Iris pigment epithelial cell (primary cell): ENCODE measurements around the gene UPK3BL2.
"Not testable (repeated sequence)": the region's sequence is repeated elsewhere in the genome, so short reads cannot be mapped to it uniquely, and the experiment has no call there.

Experiments
- DNase-seq: peaks from one replicate; pipeline ENCODE4 v3.0.0-alpha.2; 2011; ENCODE audit warnings: low read depth

The UPK3BL2 gene, protein sequence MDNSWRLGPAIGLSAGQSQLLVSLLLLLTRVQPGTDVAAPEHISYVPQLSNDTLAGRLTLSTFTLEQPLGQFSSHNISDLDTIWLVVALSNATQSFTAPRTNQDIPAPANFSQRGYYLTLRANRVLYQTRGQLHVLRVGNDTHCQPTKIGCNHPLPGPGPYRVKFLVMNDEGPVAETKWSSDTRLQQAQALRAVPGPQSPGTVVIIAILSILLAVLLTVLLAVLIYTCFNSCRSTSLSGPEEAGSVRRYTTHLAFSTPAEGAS

DNA sequence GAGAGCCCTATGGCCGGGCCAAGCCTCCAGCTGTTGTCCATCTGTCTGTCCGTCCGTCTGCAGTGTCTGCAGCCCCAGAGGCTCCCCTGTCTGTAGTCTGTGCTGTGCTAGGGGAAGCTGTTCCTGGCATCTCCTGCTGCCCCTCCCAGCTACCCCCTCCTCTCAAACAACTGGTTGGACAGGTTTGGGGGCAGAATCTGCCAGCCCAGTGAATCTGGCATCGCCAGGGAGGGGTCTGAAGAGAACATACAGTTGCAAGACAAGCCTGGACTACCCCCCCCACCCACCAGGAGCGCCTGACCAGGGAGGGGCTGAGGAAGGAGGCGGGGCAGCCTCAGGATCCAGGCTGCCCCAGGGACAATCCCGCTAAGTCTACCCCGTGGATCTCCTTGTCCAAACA is at the start of gene UPK3BL2:
Gene UPK3BL2 (minus strand): TSS at position 101 of the 400 bp plus-strand sequence. CDS start 60 bp downstream, at position 41.
- DNase-seq: not testable (repeated sequence)

GRCh38 chr7:102592477-102593019 is 49.1 kb upstream of the UPK3BL2 start:
- not testable (repeated sequence) for DNase-seq

DNA sequence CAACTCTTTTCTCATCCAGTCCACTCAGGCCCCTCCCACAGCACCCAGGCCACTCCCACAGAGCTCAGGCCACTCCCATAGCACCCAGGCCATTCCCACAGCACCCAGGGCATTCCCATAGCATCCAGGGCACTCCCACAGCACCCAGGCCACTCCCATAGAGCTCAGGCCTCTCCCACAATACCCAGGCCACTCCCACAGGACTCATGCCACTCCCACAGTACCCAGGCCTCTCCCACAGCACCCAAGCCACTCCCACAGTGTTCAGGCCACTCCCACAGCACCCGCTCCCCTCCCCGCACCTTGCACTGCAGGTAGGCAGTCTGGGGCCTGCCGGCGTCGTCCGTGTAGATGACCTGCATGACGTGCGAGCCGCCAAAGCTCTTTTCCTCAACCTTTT is 46.4 kb upstream of the UPK3BL2 start:
- not testable (repeated sequence) for DNase-seq

GRCh38 chr7:102583495-102583894 is 40.0 kb upstream of the UPK3BL2 start:
- not testable (repeated sequence) for DNase-seq

DNA sequence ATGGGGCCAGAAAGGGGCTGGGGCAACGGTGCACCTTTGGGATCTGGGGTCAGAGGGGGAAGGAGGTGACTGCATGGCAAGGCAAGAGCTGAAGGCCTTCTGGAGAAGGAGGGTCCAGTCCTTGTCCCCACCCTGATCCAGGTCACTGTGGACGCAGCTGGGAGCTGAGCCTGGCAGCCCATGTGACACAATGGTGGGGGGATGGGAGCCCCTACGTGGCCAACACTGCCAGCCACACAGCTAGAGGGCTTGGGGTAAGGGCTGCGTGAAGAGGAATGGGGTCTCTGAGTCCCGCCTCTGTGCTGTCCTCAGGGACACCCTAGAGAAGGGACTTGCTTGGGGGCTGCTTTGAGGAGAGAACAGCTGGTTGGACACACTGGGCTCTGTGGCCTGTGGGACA is 38.2 kb upstream of the UPK3BL2 start:
- not testable (repeated sequence) for DNase-seq

DNA sequence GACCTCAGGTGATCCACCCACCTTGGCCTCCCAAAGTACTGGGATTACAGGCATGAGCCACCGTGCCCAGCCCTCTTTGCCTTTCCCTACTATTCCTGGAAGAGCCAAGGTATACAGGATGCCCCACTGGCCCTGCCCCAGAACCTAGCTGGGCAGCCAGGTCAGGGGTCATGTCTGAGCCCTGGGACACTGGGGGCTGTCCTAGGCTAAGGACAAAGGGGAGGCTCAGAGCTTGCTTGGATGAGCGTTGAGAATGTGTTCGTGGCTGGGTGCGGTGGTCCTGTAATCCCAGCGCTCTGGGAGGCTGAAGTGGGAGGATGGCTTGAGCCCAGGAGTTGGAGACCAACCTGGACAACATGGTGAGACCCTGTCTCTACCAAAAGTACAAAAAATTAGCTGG is 35.0 kb upstream of the UPK3BL2 start:
- not testable (repeated sequence) for DNase-seq

GRCh38 chr7:102577315-102578240 is 34.1 kb upstream of the UPK3BL2 start:
- DNase-seq: not testable (repeated sequence)

DNA sequence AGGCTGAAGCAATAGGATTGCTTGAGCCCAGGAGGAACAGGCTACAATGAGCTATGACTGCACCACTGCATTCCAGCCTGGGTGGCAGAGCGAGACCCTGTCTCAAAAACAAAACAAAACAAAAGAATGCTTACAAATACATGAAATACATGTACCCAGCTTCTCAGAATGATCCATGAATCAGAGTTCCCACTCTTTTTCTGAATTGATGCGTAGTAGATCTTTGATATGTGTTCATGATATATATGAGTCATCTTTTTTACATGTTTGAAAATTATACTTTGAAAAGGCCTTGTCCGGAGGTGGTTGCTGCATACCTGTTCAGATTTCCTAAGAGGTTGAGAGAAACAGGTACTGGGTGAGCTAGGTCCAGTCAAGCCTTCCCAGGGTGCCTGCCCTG is 32.9 kb upstream of the UPK3BL2 start:
- not testable (repeated sequence) for DNase-seq

DNA sequence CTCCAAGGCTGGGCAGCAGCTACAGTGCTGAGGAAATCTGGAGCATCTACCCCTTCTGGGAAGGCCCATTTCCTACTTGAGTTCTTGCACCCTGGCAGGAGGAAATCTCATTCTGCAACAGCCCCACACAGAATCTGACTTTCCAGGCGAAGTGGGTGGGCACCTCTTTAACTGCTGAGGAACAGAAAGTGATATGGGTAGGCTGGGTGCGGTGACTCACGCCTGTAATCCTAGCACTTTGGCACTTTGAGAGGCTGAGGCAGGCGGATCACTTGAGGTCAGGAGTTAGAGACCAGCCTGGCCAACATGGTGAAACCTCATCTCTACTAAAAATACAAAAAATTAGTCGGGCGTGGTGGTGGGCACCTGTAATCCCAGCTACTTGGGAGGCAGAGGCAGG is 31.1 kb upstream of the UPK3BL2 start:
- not testable (repeated sequence) for DNase-seq

- DNase-seq: peak; percentile 88
These were observed 29.1 kb upstream of the UPK3BL2 start, which contains the start of gene POLR2J3 for GRCh38 chr7:102572261-102573239. TSS of gene POLR2J3 (minus strand) at chr7:102572583. CDS start at chr7:102572521, 62 bp downstream.

DNA sequence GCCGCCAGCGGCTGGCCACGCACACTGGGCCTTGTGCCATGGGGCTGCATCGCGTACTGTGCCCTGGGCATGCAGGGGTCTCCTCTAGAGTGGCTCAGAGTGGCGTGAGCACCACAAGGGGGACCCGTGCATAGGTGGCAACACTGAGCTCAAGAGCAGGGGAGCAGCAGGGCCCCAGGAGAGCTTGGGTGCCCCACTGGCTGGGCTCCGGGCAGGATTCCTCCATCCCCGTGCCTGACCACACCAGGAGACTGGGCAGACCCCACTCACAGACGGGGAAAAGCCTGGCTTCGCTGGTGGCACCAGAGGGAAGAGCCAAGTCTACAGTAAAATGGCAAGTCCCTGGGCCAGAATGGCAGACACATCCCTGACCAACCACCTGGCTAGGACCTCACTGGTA is 25.1 kb upstream of the UPK3BL2 start:
- DNase-seq: not testable (repeated sequence)

DNA sequence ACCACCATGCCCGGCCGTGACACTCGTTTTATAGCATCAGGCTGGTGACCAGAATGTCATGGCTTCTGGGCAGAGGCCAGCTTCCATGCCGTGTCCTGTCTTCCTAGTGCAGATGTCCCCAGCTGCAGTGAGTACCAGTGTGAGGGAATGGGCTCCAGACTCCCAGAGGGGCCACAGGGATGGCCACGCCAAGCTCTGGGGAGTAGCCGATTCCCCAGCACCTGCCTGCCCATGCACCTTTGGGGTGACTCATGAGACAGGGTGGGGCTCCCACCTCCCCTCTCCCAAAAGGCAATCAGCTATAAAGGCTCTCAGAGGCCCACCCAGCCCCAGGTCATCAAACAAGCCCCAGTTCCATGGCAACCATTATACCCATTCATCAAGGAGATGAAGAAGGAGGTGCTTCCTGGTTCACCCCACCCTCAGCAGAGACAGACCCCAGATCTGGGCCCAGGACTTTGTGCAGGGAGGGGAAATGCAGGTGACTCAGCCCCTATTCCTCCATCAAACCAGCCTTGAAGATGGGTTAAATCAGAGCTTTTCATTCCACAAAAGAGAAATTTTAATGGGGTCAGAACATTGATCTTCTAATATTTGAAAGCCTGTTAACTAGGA is 7.4 kb upstream of the UPK3BL2 start, which contains the start of gene SPDYE2:
Gene SPDYE2 (plus strand): TSS at position 419 of the 615 bp plus-strand sequence. CDS start 2,030 bp downstream, outside the sequence.
- not testable (repeated sequence) for DNase-seq

DNA sequence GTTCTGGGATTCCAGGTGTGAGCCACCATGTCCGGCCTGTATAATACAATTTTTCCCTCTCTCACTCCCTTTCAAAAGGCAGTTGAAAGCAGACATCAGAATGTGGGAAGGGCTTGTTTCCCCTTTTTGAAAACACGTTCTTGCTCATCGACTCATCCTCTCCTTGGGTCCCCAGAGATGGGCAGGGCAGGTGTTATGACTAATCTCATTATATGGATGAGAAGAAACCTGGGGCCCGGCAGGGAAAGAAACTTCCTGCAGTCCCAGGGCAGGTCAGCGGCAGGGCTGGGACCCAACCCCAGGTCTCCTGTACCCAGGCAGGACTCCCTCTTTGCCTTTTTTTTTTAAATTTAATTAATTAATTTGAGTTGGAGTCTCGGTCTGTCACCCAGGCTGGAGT is 2.9 kb upstream of the UPK3BL2 start:
- DNase-seq: not testable (repeated sequence)

GRCh38 chr7:102545288-102545687 is 1.8 kb upstream of the UPK3BL2 start:
- not testable (repeated sequence) for DNase-seq

GRCh38 chr7:102544372-102544771 is 876 bp upstream of the UPK3BL2 start:
- not testable (repeated sequence) for DNase-seq

DNA sequence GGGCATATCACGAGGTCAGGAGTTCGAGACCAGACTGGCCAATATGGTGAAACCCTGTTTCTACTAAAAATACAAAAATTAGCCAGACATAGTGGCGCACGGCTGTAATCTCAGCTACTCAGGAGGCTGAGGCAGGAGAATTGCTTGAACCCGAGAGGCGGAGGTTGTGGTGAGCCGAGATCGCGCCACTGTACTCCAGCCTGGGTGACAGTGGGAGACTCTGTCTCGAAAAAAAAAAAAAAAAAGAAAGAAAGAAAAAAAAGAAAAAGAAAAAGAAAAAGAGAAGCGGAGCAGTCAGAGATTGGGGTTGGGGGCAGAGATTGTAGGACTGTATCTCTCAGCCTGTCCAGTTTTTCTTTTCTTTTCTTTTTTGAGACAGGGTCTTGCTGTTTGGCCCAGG is 725 bp downstream of the UPK3BL2 start:
- not testable (repeated sequence) for DNase-seq

GRCh38 chr7:102542083-102542482 is 1.4 kb downstream of the UPK3BL2 start:
- DNase-seq: not testable (repeated sequence)

DNA sequence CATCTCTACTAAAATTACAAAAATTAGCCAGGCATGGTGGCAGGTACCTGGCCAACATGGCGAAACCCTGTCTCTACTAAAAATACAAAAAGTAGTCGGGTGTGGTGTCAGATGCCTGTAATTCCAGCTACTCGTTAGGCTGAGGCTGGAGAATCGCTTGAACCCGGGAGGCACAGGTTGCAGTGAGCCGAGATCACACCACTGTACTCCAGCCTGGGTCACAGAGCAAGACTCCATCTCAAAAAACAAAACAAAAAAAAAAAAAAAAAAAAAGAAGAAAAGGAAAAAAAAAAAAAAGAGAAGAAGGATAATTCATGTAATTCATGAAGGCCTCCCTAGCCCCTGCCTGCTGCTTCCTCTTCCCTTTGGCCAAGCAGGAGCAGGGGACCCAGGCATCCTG is 2.9 kb downstream of the UPK3BL2 start:
- not testable (repeated sequence) for DNase-seq

- DNase-seq: not testable (repeated sequence)
These were observed 8.4 kb downstream of the UPK3BL2 start for GRCh38 chr7:102535062-102535615.

- not testable (repeated sequence) for DNase-seq
These were observed 11.4 kb downstream of the UPK3BL2 start for GRCh38 chr7:102532127-102532526.
